BLaER1 treated with 17β-estradiol and CSF1 and Interleukin-3, amounts not matched to agents 10 nM and 100 nM (cell line): Measurements from ENCODE around the gene UGT2B7.
A peak's percentile ranks its signal among the peaks of the same experiment; 100 is the strongest.
"Not testable (repeated sequence)": the region's sequence is repeated elsewhere in the genome, so short reads cannot be mapped to it uniquely, and the experiment has no call there.

ENCODE experiments used
- H3K27ac ChIP-seq, 11 experiments: shearing (Covaris generic); formaldehyde crosslinking; 2 replicates each; pipeline ENCODE4 v1.8.1; 2022
- H3K27me3 ChIP-seq, 11 experiments: shearing (Covaris generic); formaldehyde crosslinking; 2 replicates each; pipeline ENCODE4 v1.8.1; 2022
- H3K36me3 ChIP-seq, 11 experiments: shearing (Covaris generic); formaldehyde crosslinking; 2 replicates each; pipeline ENCODE4 v1.8.1; 2022
- H3K4me1 ChIP-seq, 10 experiments: shearing (Covaris generic); formaldehyde crosslinking; 2 replicates each; pipeline ENCODE4 v1.8.1; 2022
- H3K4me2 ChIP-seq, 11 experiments: shearing (Covaris generic); formaldehyde crosslinking; 2 replicates each; pipeline ENCODE4 v1.8.1; 2022
- H3K4me3 ChIP-seq, 10 experiments: shearing (Covaris generic); formaldehyde crosslinking; 2 replicates each; pipeline ENCODE4 v1.8.1; 2022
- H3K9ac ChIP-seq, 11 experiments: shearing (Covaris generic); formaldehyde crosslinking; 2 replicates each; pipeline ENCODE4 v1.8.1; 2022
- H3K9me3 ChIP-seq, 11 experiments: shearing (Covaris generic); formaldehyde crosslinking; replicated peaks in 1 of 11; 2 replicates each; pipeline ENCODE4 v1.8.1; 2022
- H4K20me1 ChIP-seq, 11 experiments: shearing (Covaris generic); formaldehyde crosslinking; 2 replicates each; pipeline ENCODE4 v1.8.1; 2022
- Cebpa-rat ChIP-seq, 11 experiments: shearing (Covaris generic); IDR thresholded peaks; 2 replicates each; pipeline ENCODE4 v1.8.1; 2022

Gene UGT2B7

GRCh38 chr4:69096111-69096656 is at the start of gene UGT2B7:
Gene UGT2B7, plus strand, starts transcription at chr4:69096474. Its CDS starts 47 bp downstream, at chr4:69096521.
- H3K4me2 ChIP-seq = peak within 1 kb of the TSS in 3 of 11 experiments; percentile 34 to 71 (median 68); a peak in 4 of 22 replicates
- peaks cover 8 to 26% (median 15%) of the 10 kb centered on the region in 10 experiments; a peak in 19 of 20 replicates for H3K4me1 ChIP-seq
- H3K9ac ChIP-seq = no peak within 1 kb of the TSS
- H3K27ac ChIP-seq = peak within 1 kb of the TSS in 2 of 11 experiments; percentile 20 to 24; a peak in 2 of 22 replicates
- no peak for TF ChIP-seq Cebpa-rat (IDR thresholded peaks at IDR 0.05)
- H3K9me3 ChIP-seq = no peaks in the 10 kb centered on the region
- no peak within 1 kb of the TSS for H3K4me3 ChIP-seq
- H3K36me3 ChIP-seq = no peaks in the 10 kb centered on the region
- no peaks in the 10 kb centered on the region for H3K27me3 ChIP-seq
- no peaks in the 10 kb centered on the region for H4K20me1 ChIP-seq

GRCh38 chr4:69049860-69050259 is 46.4 kb upstream of the UGT2B7 start:
- Histone ChIP-seq H4K20me1 (no peaks in the 10 kb centered on the region), H3K9me3 (no peaks in the 10 kb centered on the region), H3K4me1 (peaks cover 0 to 8% (median 0%) of the 10 kb centered on the region in 10 experiments; a peak in 5 of 20 replicates), H3K27me3 (no peaks in the 10 kb centered on the region), H3K4me3 (no peak overlapping the region), H3K4me2 (no peak overlapping the region), H3K27ac (no peak overlapping the region), H3K9ac (no peak overlapping the region), H3K36me3 (no peaks in the 10 kb centered on the region)
- TF ChIP-seq Cebpa-rat (IDR thresholded peaks at IDR 0.05) = no peak

GRCh38 chr4:69050853-69051575 is 45.3 kb upstream of the UGT2B7 start:
- H3K27me3 ChIP-seq, H4K20me1 ChIP-seq, H3K4me3 ChIP-seq, H3K9me3 ChIP-seq, H3K27ac ChIP-seq, H3K4me2 ChIP-seq, H3K9ac ChIP-seq, H3K36me3 ChIP-seq: not testable (repeated sequence)
- H3K4me1 ChIP-seq = peaks cover 0 to 13% (median 0%) of the 10 kb centered on the region in 10 experiments; a peak in 5 of 20 replicates

GRCh38 chr4:69051576-69051943 is 44.7 kb upstream of the UGT2B7 start:
- Histone ChIP-seq H3K4me2 (no peak overlapping the region), H3K4me1 (peaks cover 0 to 14% (median under 1%) of the 10 kb centered on the region in 10 experiments; a peak in 9 of 20 replicates), H3K9me3 (no peaks in the 10 kb centered on the region), H3K4me3 (no peak overlapping the region), H3K27ac (no peak overlapping the region), H3K36me3 (no peaks in the 10 kb centered on the region), H4K20me1 (no peaks in the 10 kb centered on the region), H3K27me3 (no peaks in the 10 kb centered on the region), H3K9ac (no peak overlapping the region)
- TF ChIP-seq Cebpa-rat (IDR thresholded peaks at IDR 0.05) = no peak

GRCh38 chr4:69053309-69053885 is 42.9 kb upstream of the UGT2B7 start:
- not testable (repeated sequence) for H4K20me1 ChIP-seq, H3K27me3 ChIP-seq, H3K4me2 ChIP-seq, H3K4me3 ChIP-seq, H3K9ac ChIP-seq, H3K27ac ChIP-seq, H3K9me3 ChIP-seq, H3K36me3 ChIP-seq
- peaks cover 18 to 32% (median 19%) of the 10 kb centered on the region in 10 experiments for H3K4me1 ChIP-seq

GRCh38 chr4:69054033-69054432 is 42.2 kb upstream of the UGT2B7 start:
- H4K20me1 ChIP-seq, H3K9me3 ChIP-seq, H3K4me3 ChIP-seq, H3K27me3 ChIP-seq, H3K36me3 ChIP-seq, H3K9ac ChIP-seq: not testable (repeated sequence)
- Histone ChIP-seq H3K4me1 (peaks cover 20 to 32% (median 23%) of the 10 kb centered on the region in 10 experiments), H3K27ac (peak overlapping the region in 3 of 11 experiments; percentile 63 to 80 (median 68); a peak in 6 of 22 replicates), H3K4me2 (peak overlapping the region in 1 of 11 experiments; percentile 31; a peak in 1 of 22 replicates)

- Histone ChIP-seq H3K4me1 (peaks cover 20 to 32% (median 23%) of the 10 kb centered on the region in 10 experiments), H4K20me1 (no peaks in the 10 kb centered on the region), H3K9me3 (no peaks in the 10 kb centered on the region), H3K4me3 (no peak overlapping the region), H3K9ac (no peak overlapping the region), H3K4me2 (peak overlapping the region in 3 of 11 experiments; percentile 30 to 53 (median 31); a peak in 5 of 22 replicates), H3K27me3 (no peaks in the 10 kb centered on the region), H3K27ac (peak overlapping the region in 4 of 11 experiments; percentile 49 to 80 (median 66); a peak in 9 of 22 replicates), H3K36me3 (no peaks in the 10 kb centered on the region)
- no peak for TF ChIP-seq Cebpa-rat (IDR thresholded peaks at IDR 0.05)
Observed at GRCh38 chr4:69054578-69055200, 41.6 kb upstream of the UGT2B7 start.

- H3K36me3 ChIP-seq = no peaks in the 10 kb centered on the region
- H3K4me1 ChIP-seq = peaks cover 20 to 32% (median 23%) of the 10 kb centered on the region in 10 experiments
- TF ChIP-seq Cebpa-rat (IDR thresholded peaks at IDR 0.05) = no peak
- H3K9ac ChIP-seq = no peak overlapping the region
- H4K20me1 ChIP-seq = no peaks in the 10 kb centered on the region
- no peak overlapping the region for H3K4me2 ChIP-seq
- H3K9me3 ChIP-seq = no peaks in the 10 kb centered on the region
- no peaks in the 10 kb centered on the region for H3K27me3 ChIP-seq
- no peak overlapping the region for H3K27ac ChIP-seq
- H3K4me3 ChIP-seq = no peak overlapping the region
Observed at GRCh38 chr4:69056150-69056549, 40.1 kb upstream of the UGT2B7 start.

GRCh38 chr4:69056921-69057550 is 39.2 kb upstream of the UGT2B7 start:
- H3K4me2 ChIP-seq = peak overlapping the region; percentile 49 to 84 (median 69)
- H3K4me1 ChIP-seq = peaks cover 20 to 32% (median 23%) of the 10 kb centered on the region in 10 experiments
- no peak overlapping the region for H3K4me3 ChIP-seq
- H3K9me3 ChIP-seq = no peaks in the 10 kb centered on the region
- no peak for TF ChIP-seq Cebpa-rat (IDR thresholded peaks at IDR 0.05)
- H4K20me1 ChIP-seq = no peaks in the 10 kb centered on the region
- peak overlapping the region in 1 of 11 experiments; percentile 43; a peak in 1 of 22 replicates for H3K9ac ChIP-seq
- peak overlapping the region in 9 of 11 experiments; percentile 30 to 71 (median 49); a peak in 14 of 22 replicates for H3K27ac ChIP-seq
- H3K27me3 ChIP-seq = no peaks in the 10 kb centered on the region
- no peaks in the 10 kb centered on the region for H3K36me3 ChIP-seq
